HG03280 (cell line): ENCODE data around the gene CEACAM4.
A peak's percentile ranks its signal among the peaks of the same experiment; 100 is the strongest.

Source experiments
- ATAC-seq: cut with Tn5 transposase; IDR thresholded peaks from one replicate; pipeline ENCODE4 v1.9.1; 2021; ENCODE audit warnings: mild to moderate bottlenecking, moderate library complexity; ENCODE audit not compliant: unreplicated experiment

Gene CEACAM4

GRCh38 chr19:41617941-41618730 lies 8.7 kb downstream of the CEACAM4 start:
- no peak for ATAC-seq

- ATAC-seq = no peak
Measured at GRCh38 chr19:41616792-41617621, 9.9 kb downstream of the CEACAM4 start.

DNA sequence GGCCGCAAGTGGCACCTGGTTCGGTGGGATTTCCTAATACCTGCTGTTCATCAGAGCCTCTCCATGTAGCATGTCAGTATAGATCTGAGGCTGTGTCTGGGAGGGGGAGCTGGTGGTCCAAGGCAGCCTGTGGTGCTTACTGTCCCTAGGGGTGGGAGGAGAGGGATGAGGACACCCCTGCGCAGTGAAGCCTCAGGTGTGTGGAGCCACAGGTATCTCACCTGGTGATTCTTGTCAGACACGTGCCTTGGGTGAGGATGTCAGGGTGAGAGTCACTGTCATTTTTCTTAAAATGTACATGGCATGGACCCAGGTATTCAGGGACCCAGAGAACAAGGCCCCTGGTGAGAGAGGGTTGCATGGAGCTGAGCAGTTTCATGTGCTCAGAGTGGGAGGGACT lies 11.7 kb downstream of the CEACAM4 start:
- ATAC-seq = no peak

- no peak for ATAC-seq
Measured at GRCh38 chr19:41612483-41612882, 14.4 kb downstream of the CEACAM4 start.

DNA sequence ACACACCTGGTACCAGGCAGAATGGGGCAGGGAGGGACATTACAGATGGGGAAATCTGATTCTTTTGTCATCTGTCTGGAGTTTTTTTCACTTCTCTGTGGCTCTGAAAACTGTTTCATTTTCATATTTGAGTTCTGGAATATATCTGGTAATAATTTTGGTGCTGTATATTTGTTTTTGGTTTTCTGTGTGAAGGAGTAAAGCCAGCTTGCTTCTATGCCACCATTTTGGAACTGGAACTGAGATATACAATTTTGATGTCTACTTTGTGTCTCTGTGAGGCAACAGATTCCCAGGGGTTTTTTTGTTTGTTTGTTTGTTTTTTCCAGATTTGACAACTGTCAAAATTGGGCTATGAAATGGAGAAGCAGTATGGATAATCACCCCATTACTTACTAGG lies 16.1 kb downstream of the CEACAM4 start:
- no peak for ATAC-seq

DNA sequence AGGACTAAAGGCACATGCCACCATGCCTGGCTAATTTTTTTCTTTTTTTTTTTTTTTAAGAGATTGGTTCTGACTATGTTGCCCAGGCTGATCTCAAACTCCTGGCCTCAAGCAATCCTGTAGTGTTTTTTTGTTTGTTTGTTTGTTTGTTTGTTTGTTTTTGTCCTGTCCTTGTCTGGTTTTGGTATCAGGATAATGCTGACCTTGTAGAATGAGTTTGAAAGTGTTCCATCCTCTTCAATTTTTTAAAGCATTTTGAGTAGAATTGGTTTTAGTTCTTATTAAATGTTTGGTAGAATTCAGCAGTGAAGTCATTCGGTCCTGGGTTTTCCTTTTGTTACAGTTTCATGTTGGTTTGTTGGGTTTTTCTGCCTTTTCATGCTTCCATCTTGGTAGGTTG lies 19.2 kb downstream of the CEACAM4 start:
- ATAC-seq = no peak

GRCh38 chr19:41606215-41606837 lies 20.5 kb downstream of the CEACAM4 start:
- no peak for ATAC-seq

DNA sequence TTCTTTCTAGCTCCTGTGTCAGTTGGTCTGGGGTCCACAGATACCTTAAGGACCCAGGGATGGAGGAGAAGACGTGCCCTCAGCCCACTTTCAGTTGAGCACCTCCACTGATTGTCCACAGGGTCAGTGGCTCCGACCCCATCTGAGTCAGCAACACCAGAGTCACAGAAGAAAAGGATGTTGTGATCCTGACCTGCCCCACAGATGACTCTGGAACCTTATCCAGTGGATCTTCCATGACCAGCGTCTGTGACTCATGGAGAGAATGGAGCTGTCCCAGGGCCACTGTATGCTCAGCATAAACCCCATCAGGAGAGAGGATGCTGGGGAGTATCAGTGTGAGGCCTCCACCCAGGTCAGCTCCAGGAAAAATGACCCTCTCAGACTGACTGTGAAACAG lies 22.0 kb downstream of the CEACAM4 start:
- ATAC-seq = no peak

DNA sequence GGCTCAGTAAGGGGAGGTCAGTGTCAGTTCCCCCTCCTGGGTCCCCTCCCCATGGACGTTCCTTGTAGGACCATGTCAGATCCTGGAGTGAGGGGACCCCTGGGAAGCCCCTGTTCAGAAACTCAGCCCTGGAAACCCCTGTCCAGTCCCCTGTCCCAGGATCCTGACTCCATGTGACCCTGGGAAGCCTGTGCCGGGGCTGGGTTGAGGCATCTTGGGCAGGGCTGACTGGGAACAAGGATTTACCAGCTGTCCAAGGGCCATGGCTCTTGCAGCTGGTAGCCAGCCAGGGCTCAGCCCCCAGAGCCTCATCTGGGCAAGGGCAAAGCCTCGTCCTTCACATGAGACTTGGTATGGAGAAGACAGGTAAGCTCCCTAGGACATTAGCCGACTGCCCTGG lies 25.1 kb downstream of the CEACAM4 start:
- no peak for ATAC-seq

DNA sequence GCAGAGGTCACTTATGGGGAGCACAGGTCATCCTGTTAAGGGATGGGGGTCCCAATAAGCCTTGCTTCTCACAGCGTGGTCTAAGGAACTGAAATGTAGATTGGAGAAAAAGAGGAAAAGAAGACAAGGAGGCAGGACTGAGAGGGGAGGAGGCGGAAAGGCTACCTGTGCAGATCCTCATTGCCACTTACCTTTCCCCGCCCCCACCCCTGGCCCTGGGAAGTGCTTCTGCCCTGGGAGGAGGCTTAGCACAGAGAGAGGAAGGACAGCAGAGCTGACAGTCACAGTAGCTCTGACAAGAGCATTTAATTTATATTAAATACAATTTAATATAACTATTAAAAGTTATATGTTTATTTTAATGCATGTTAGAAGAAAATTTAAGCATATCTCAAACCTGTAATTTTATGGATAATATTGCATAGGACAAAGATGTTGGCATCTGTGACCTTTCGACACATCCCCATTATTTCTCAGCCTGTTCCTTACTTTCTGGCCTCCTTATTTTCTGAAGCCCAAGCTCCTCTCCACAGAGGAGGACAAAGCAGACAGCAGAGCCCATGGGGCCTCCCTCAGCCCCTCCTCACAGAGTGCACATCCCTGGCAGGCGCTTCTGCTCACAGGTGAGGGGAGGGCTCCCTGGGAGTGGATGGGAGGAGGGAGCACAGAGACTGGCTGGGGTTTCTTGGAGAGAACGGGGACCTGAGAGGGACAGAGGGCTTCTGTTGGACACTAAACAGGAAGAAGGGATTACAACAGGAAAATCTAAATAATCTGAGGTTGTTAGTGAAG lies 27.5 kb downstream of the CEACAM4 start:
- no peak for ATAC-seq

- peak; percentile 62 for ATAC-seq
Measured at GRCh38 chr19:41597600-41598041, 29.3 kb downstream of the CEACAM4 start.

DNA sequence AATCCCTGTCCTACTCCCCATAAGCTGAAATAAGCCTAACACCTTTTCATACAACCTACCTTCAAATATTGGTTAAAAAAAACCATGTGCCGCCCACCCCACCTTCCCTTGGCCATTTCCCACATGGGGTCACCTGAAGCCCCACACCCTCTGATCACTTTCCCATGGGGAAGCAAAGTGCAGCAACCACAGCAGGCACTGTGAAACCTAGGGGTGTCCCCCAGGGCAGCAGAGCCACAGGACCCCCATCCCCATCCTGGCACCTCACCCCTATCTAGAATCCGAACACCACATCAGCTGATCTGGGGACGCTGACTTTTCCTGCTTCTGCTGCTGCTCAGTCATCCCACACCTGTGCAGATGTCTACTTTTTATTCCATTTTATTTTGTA lies 31.0 kb downstream of the CEACAM4 start:
- no peak for ATAC-seq

DNA sequence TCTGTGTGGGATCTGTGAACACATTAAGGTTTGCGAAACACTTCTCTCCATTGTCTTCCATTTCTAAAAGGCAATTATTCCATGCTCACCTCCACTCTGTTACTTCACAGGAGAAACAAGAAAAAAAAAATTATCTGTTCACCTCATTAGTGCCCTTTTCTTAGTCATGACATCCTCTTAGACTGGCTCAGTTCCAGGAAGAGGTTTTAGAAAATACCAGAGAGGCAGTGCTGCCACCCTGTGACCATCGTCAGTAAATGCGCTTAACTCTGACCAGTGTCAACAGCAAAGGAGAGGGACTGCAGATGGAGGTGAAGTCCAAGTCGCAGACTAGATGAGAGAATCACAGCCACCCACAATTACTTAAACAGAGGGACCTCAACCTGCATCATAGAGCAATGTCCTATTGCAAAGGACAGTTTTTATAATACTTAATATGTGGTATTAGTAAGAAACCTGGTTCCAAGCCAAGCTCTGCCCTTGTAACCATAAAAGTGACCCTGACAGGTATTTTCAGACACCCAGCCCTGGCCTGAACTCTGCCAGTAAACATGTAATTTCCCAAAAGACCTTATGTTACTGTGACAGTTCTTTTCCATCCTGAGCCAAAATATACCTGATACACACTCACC lies 31.5 kb downstream of the CEACAM4 start:
- ATAC-seq = peak; percentile 59

DNA sequence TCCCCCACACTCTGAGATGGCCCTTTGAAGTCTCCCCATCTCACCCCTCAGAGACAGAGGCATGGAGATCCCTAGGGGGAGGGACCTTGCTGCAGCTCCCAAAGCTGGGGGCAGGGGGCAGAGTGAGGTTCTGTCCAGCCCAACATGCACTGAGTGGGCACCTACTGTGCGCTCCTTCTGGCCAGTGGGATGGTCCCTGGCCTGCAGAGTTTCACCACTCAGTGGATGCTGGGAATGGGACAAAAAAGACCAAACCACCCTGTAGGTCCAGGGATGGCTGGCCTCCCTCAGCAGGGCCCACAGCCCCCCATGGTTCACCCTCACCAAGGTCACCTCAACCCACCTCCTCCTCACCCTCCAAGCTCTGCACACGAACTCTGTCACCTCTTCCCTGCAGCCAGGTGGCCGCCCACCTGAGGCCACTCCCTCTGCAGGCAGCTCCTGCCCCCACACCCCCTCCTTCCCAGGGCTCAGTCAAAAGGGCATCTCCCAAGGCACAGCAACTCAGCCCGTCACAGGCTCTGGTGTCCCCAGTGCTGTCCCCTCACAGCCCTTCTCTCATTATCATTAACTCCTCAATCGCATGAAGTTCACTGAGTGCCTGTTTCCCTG lies 34.8 kb downstream of the CEACAM4 start:
- ATAC-seq = no peak

DNA sequence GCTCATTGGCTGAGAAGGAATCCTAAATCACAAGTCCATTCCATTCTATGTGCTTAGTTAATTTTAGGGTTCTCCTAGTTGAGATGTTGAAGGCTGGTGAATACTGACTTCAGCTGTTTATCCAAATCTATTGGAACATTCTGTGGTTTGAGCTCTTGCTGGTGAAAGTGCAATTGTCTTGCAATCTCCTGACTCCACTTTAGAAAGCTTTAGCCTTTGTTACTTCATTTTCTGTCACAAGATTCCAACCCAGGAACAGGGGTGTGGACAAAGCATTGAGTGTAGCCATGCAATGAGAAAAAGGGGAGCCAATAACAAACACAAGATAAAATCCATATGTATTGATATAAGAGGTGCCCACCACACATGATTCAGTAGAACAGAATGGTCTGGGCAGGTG lies 35.9 kb downstream of the CEACAM4 start:
- ATAC-seq = no peak

- ATAC-seq = no peak
Measured at GRCh38 chr19:41589371-41589770, 37.5 kb downstream of the CEACAM4 start.

DNA sequence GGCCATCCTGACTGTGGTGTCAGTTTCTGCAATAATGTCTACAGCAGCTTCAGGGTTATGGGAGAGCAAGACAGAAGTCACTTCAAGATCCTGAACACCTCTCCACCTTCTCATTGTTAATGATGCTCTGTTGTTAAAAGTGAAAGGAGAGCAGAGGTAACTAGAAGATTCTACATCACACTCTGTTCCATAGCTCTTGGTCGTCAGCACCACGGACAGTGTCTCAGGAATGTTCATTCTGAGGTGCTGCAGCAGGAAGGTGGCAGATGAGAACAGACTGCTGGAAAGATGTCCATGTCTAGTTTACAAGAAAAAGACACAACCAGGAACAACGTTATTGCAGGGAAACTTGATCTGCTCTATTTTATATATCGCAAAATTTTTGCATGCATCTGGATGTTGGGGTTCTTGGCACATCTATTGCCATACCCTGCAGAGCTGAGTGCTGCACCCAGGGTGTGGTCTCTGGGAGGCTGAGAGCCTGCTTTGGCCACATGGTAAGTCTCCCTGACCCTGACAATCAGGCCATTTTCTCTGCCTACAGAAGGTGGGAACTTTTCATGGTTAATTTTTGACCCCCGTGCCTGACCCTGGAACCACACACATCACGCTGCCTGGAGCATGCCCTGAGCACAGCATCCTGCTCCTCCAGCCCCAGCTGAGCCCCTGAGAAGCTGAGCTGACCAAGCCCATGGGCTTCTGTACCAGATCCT lies 38.2 kb downstream of the CEACAM4 start:
- no peak for ATAC-seq

DNA sequence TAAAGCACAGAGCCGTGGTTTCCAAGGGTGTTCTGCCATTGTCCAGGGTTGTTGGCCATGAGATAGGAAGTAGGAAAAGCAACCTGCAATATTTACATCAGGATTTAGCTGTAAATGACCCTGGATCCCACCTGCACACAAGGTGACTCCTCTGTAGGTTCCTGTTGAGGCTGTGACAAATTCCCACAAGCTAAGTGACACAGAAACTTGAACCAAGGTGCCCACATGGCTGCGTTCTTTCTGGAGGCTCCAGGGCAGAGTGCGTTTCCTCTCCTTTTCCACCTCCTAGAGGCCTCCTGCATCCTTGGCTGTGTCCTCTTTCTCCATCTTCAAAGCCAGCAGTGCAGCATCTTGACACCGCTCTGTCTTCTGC lies 39.0 kb downstream of the CEACAM4 start:
- no peak for ATAC-seq

GRCh38 chr19:41587101-41587837 lies 39.6 kb downstream of the CEACAM4 start:
- no peak for ATAC-seq
